ENCODE measurements around the gene SEH1L.
"Not testable (repeated sequence)": the region's sequence is repeated elsewhere in the genome, so short reads cannot be mapped to it uniquely, and the experiment has no call there.

DNA sequence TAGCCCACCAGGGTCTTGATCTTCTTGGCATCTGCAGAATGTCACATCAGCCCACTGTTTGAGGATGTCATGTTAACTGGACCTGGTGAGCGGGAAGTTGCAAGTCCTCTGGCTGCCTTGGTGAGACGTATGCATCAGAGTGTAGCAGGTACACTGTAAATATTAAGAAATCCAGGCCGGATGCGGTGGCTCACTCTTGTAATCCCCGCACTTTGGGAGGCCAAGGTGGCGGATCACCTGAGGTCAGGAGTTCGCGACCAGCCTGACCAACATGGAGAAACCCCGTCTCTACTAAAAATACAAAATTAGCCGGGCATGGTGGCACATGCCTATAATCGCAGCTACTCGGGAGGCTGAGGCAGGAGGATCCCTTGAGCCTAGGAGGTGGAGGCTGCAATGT, 46.6 kb upstream of the SEH1L start:
- not testable (repeated sequence) for TF ChIP-seq POLR2AphosphoS5, POLR2A (IDR thresholded peaks at IDR 0.05)
- TF ChIP-seq, protein P1, sequence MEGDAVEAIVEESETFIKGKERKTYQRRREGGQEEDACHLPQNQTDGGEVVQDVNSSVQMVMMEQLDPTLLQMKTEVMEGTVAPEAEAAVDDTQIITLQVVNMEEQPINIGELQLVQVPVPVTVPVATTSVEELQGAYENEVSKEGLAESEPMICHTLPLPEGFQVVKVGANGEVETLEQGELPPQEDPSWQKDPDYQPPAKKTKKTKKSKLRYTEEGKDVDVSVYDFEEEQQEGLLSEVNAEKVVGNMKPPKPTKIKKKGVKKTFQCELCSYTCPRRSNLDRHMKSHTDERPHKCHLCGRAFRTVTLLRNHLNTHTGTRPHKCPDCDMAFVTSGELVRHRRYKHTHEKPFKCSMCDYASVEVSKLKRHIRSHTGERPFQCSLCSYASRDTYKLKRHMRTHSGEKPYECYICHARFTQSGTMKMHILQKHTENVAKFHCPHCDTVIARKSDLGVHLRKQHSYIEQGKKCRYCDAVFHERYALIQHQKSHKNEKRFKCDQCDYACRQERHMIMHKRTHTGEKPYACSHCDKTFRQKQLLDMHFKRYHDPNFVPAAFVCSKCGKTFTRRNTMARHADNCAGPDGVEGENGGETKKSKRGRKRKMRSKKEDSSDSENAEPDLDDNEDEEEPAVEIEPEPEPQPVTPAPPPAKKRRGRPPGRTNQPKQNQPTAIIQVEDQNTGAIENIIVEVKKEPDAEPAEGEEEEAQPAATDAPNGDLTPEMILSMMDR (IDR thresholded peaks at IDR 0.05): not testable (repeated sequence)
